Type B pancreatic cell (in vitro differentiated cells): ENCODE data around the gene MEGF6. TPM values are rescaled to one million over a fixed set of nuclear protein-coding genes. Genes with fewer than 3 reads are reported as not detected.
A peak's percentile ranks its signal among the peaks of the same experiment; 100 is the strongest.

ENCODE experiments used
- DNase-seq: peaks from one replicate; pipeline ENCODE4 v3.0.0; 2021; ENCODE audit warnings: mixed read lengths; ENCODE audit not compliant: unreplicated experiment; ENCODE audit errors: extremely low spot score
- H3K27ac Mint-ChIP-seq: 2 replicates; pipeline ENCODE4 v1.8.0; 2021; ENCODE audit warnings: mild to moderate bottlenecking, mixed read lengths
- H3K27me3 Mint-ChIP-seq: 2 replicates; pipeline ENCODE4 v1.8.0; 2021; ENCODE audit warnings: mixed read lengths
- H3K36me3 Mint-ChIP-seq: 2 replicates; pipeline ENCODE4 v1.8.0; 2021; ENCODE audit warnings: mixed read lengths
- H3K4me1 Mint-ChIP-seq: one replicate; pipeline ENCODE4 v1.8.0; 2021; ENCODE audit warnings: mixed read lengths; ENCODE audit not compliant: unreplicated experiment
- H3K4me3 Mint-ChIP-seq: 2 replicates; pipeline ENCODE4 v1.8.0; 2021; ENCODE audit warnings: mild to moderate bottlenecking, mixed read lengths
- H3K9me3 Mint-ChIP-seq: 2 replicates; pipeline ENCODE4 v1.8.0; 2021; ENCODE audit warnings: mixed read lengths
- total RNA-seq: library from RNA; stranded (reverse); gene quantifications from 2 replicates; pipeline ENCODE4 v1.2.1, GENCODE V29; 2021; ENCODE audit warnings: low replicate concordance
- TF ChIP-seq, protein P1 (sequence below): fragments of 200-600 bp; sonication (generic); conservative IDR thresholded peaks from 2 replicates; pipeline ENCODE4 v1.5.0; 2021; ENCODE audit warnings: antibody characterized with exemption, mild to moderate bottlenecking

The MEGF6 gene
- total RNA-seq, 1 donor from 2014 or later = 61.7 TPM

- H3K4me3 Mint-ChIP-seq = no peak overlapping the region
- H3K27me3 Mint-ChIP-seq = no peaks in the 10 kb centered on the region
- no peak overlapping the region for H3K27ac Mint-ChIP-seq
- TF ChIP-seq, protein P1, sequence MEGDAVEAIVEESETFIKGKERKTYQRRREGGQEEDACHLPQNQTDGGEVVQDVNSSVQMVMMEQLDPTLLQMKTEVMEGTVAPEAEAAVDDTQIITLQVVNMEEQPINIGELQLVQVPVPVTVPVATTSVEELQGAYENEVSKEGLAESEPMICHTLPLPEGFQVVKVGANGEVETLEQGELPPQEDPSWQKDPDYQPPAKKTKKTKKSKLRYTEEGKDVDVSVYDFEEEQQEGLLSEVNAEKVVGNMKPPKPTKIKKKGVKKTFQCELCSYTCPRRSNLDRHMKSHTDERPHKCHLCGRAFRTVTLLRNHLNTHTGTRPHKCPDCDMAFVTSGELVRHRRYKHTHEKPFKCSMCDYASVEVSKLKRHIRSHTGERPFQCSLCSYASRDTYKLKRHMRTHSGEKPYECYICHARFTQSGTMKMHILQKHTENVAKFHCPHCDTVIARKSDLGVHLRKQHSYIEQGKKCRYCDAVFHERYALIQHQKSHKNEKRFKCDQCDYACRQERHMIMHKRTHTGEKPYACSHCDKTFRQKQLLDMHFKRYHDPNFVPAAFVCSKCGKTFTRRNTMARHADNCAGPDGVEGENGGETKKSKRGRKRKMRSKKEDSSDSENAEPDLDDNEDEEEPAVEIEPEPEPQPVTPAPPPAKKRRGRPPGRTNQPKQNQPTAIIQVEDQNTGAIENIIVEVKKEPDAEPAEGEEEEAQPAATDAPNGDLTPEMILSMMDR = no peak
- peaks cover 7% of the 10 kb centered on the region for H3K4me1 Mint-ChIP-seq
- H3K36me3 Mint-ChIP-seq = no peaks in the 10 kb centered on the region
- H3K9me3 Mint-ChIP-seq = no peaks in the 10 kb centered on the region
- DNase-seq = no peak
These were observed 18.9 kb upstream of the MEGF6 start for GRCh38 chr1:3630161-3630611.

DNA sequence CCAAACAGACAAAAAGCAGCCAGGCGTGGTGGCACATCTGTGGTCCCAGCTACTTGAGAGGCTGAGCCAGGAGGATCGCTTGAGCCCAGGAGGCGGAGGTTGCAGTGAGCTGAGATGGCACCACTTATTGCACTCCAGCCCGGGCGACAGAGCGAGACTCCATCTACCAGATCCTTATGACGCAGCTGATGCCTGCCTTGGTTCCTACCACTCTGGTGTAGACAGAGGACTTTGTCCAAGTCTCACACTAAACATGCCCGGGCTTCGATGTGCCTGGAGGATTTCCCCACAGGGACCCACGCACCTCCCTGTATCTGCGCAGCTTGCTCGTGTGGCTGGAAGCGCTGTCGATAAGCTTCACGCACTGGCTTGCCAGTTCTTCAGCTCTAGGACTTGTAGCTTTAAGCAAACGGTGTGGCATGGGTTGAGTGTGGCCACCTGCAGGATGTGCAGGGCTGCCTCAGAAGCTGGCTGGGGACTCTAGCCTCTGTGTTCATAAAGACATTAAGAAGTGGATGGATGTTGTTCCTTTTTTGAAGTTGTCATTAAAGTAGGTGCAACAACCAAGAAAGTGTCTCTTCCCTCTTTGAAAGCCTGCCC is 18.4 kb upstream of the MEGF6 start:
- Mint-ChIP-seq H3K27me3 (no peaks in the 10 kb centered on the region), H3K4me3 (no peak overlapping the region), H3K36me3 (no peaks in the 10 kb centered on the region), H3K9me3 (no peaks in the 10 kb centered on the region), H3K27ac (no peak overlapping the region), H3K4me1 (peaks cover 7% of the 10 kb centered on the region)
- no peak for DNase-seq
- TF ChIP-seq, protein P1 = no peak

DNA sequence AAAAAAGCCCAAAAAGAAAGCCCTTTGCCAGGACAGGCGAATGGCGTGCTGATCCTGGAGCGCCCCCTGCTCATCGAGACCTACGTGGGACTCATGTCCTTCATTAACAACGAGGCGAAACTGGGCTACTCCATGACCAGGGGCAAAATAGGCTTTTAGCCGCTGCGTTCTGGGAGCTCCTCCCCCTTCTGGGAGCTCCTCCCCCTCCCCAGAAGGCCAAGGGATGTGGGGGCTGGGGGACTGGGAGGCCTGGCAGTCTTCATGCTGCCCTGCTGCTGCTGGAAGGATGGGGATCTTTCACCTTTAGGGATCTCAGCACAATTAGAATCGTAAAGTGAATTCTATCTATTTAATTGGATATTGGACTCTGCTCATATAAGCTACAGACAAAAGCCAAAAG is 17.1 kb upstream of the MEGF6 start:
- no peak for DNase-seq
- Mint-ChIP-seq H3K4me3 (peak overlapping the region; percentile 44), H3K27me3 (no peaks in the 10 kb centered on the region), H3K4me1 (peaks cover 14% of the 10 kb centered on the region), H3K27ac (no peak overlapping the region), H3K36me3 (no peaks in the 10 kb centered on the region), H3K9me3 (no peaks in the 10 kb centered on the region)
- TF ChIP-seq, protein P1 = no peak

DNA sequence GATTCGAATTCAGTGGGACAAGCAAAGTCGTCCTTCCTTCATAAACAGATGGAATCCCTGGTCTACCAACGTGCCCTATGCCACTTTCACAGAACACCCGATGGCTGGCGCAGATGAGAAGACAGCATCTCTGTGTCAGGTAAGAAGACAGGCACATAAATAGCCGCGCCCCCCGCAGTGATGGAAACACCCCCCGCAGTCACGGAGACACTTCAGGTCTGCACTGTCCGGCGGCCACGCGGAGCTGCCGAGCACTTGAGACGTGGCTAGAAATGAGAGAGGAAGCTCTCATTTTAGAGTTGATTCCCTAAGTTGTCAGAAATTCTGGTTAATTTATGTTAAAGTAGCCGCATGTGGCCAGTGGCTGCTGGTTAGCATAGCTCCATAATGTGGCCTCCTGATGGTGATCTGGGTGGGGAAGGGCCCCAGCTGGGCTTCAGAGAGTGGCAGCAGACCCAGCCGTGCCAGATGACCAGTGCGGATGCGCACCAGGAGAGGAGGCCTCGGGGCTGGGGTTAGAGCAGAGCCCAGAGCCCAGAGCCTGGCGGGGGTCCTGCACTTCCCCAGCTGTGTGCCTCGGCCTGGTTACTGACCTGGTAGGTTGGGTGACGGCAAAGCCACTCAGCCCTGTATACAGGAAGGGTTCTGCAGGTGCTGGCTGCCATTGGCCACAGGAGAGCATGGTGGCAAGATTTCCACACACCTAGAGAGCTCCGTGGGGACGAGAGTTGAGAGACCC is 16.4 kb upstream of the MEGF6 start:
- TF ChIP-seq, protein P1 = no peak
- H3K27me3 Mint-ChIP-seq = no peaks in the 10 kb centered on the region
- H3K9me3 Mint-ChIP-seq = no peaks in the 10 kb centered on the region
- H3K4me1 Mint-ChIP-seq = peaks cover 21% of the 10 kb centered on the region
- no peaks in the 10 kb centered on the region for H3K36me3 Mint-ChIP-seq
- no peak for DNase-seq
- no peak overlapping the region for H3K27ac Mint-ChIP-seq
- H3K4me3 Mint-ChIP-seq = peak overlapping the region; percentile 28

GRCh38 chr1:3626025-3626424 is 14.7 kb upstream of the MEGF6 start:
- Mint-ChIP-seq H3K36me3 (no peaks in the 10 kb centered on the region), H3K4me1 (peaks cover 21% of the 10 kb centered on the region), H3K27me3 (no peaks in the 10 kb centered on the region), H3K27ac (peak overlapping the region; percentile 84), H3K4me3 (peak overlapping the region; percentile 99), H3K9me3 (no peaks in the 10 kb centered on the region)
- no peak for DNase-seq
- TF ChIP-seq, protein P1 = no peak
